K562 (cell line): ENCODE data around the gene HSD11B2.

ENCODE experiments used
- CBFB ChIP-seq: sonication (generic); formaldehyde crosslinking; IDR thresholded peaks from 2 replicates; pipeline ENCODE4 v1.4.0; 2020; ENCODE audit warnings: mild to moderate bottlenecking, missing genetic modification reagents
- CTCF ChIP-seq, 3 experiments: IDR thresholded peaks in 2 of 3; conservative IDR thresholded peaks in 1 of 3; 2 replicates each; pipeline ENCODE4 v1.5.1; 2011 to 2012; ENCODE audit warnings: low read length in 3 of 3, mild to moderate bottlenecking in 3 of 3, control low read depth in 2 of 3, improper control_type of control experiment in 1 of 3, inconsistent platforms in 1 of 3, low read depth in 1 of 3, mixed read lengths in 1 of 3, moderate library complexity in 1 of 3; ENCODE audit not compliant: insufficient read depth in 2 of 3
- ETS1 ChIP-seq: conservative IDR thresholded peaks from 2 replicates; pipeline ENCODE4 v1.6.1; 2011; ENCODE audit warnings: low read depth, mild to moderate bottlenecking, low read length; ENCODE audit not compliant: control insufficient read depth
- EZH2 ChIP-seq: IDR thresholded peaks from 2 replicates; pipeline ENCODE4 v1.6.1; 2012; ENCODE audit warnings: low read depth, mild to moderate bottlenecking, inconsistent platforms, low read length, borderline replicate concordance
- KDM1A ChIP-seq, 2 experiments: fragments of 450-650 bp; IDR thresholded peaks; 2 replicates each; pipeline ENCODE4 v1.6.1; 2016; ENCODE audit warnings: mild to moderate bottlenecking in 2 of 2
- POLR2A ChIP-seq: fragments of 450-650 bp; conservative IDR thresholded peaks from 2 replicates; pipeline ENCODE4 v1.6.1; 2016
- ZFP36 ChIP-seq: fragments of 150-350 bp; IDR thresholded peaks from 2 replicates; pipeline ENCODE4 v1.6.1; 2018; ENCODE audit warnings: low read length, low read depth; ENCODE audit not compliant: partially characterized antibody
- ZNF274 ChIP-seq: IDR thresholded peaks from 2 replicates; pipeline ENCODE4 v1.6.1; 2011; ENCODE audit warnings: low read depth, mild to moderate bottlenecking, low read length, moderate library complexity, borderline replicate concordance
- TF ChIP-seq, protein P1 (sequence below), 3 experiments: fragments of 200-800 bp in 1 of 3; sonication (Bioruptor generic) in 1 of 3; sonication (generic) in 1 of 3; formaldehyde crosslinking in 1 of 3; IDR thresholded peaks; 2 replicates each; pipeline versions ENCODE4 v1.6.1 to v1.8.0; 2016 to 2022; ENCODE audit warnings: mild to moderate bottlenecking in 2 of 3, missing compliant biosample characterization in 2 of 3, missing genetic modification characterization in 2 of 3, missing genetic modification reagents in 1 of 3

GRCh38 chr16:67393111-67393787 lies 37.7 kb upstream of the HSD11B2 start, which contains the start of gene TPPP3:
- TF ChIP-seq CTCF (IDR thresholded peaks at IDR 0.05 in 2 of 3, conservative IDR thresholded peaks at IDR 0.05 in 1 of 3; ENCODE audit: insufficient read depth in 2 of 3, low read depth in 1 of 3, low read length in 3 of 3), result peak; percentile 57 to 84 (median 74)
- TF ChIP-seq ZNF274, result no peak
- no peak for TF ChIP-seq KDM1A (IDR thresholded peaks at IDR 0.05)
- TF ChIP-seq EZH2, result no peak
- 0 out of 2 replicates have a peak, but pooled peaks have one; percentile 28 for TF ChIP-seq ETS1
- no peak for TF ChIP-seq CBFB
- no peak for TF ChIP-seq ZFP36
- no peak for TF ChIP-seq POLR2A
- TF ChIP-seq, protein P1, sequence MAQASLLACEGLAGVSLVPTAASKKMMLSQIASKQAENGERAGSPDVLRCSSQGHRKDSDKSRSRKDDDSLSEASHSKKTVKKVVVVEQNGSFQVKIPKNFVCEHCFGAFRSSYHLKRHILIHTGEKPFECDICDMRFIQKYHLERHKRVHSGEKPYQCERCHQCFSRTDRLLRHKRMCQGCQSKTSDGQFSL (CRISPR knock-in tag; IDR thresholded peaks at IDR 0.05), result no peak
- TF ChIP-seq, protein P1 (tag; IDR thresholded peaks at IDR 0.05), result no peak
